Subcutaneous preadipocyte (primary cell): ENCODE results near the gene IGFL3. TPM values are rescaled to one million over a fixed set of nuclear protein-coding genes. Genes with fewer than 3 reads are reported as not detected.

Source experiments
- total RNA-seq: library from RNA; depleted of rRNA; stranded (reverse); fragments of >200 nt; gene quantifications from 2 replicates; pipeline ENCODE4 v1.2.3, GENCODE V29; 2012

The IGFL3 gene
- not detected in 2 replicates for total RNA-seq

DNA sequence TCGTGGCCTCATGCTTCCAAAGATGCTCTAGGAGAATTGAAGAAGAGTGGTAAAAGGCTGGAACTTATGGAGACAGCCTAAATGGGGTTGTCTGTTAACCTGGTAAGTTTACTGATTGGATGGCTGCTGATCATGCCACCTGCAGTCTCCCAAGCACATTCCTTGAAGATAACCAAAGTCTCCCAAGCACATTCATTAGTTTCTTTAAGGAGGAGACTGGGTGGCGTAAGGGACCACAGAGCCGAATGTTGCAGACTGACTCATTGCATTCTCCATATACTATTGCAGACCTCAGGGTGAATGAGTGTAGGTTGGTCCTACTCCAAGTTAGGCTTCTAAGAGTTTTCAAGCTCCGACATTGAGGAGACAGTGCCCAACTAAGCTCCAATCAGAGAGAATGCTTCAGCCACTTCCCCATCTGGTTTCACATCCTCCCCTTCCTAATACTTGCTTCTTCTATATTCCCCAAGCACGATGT, at the start of gene IGFL3:
TSS of gene IGFL3 (minus strand) at position 51 of the 478 bp plus-strand sequence. CDS start at position 12, 39 bp downstream.

DNA sequence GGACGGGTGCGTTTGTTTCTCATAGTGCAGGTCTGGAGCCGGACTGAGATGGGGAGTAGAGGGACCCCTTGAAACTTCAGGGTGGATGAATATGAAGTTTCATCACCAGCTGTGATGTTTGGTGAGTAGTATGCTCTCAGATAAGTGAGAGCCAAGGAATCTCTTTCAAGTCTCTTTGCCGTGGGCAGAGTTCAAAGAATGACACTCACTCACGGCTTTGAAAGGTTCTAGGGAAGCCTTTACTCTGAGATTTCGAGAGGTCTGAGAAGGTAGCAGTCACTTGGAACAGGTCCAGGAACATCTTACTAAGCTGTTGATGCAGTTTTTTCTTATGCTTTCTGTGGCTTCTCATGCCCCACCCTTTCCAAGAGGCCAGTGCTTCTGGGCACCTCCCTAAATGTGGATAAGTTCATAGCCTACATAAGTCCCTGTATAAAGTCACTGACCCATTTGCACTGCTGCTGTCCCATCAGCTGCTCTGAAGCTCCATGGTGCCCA, 23.4 kb upstream of the IGFL3 start, which contains the start of gene IGFL2:
TSS of gene IGFL2 (plus strand) at position 448 of the 498 bp plus-strand sequence. CDS start at position 489, 41 bp downstream.

Other genes with a start within 250 kb of the IGFL3 start
- 18.0 and 21.7 TPM in 2 replicates for gene IRF2BP1, start 238.5 kb downstream of the IGFL3 start, total RNA-seq
- 1.5 and 2.5 TPM in 2 replicates for gene MYPOP, start 222.1 kb downstream of the IGFL3 start, total RNA-seq
- gene NANOS2, start 209.9 kb downstream of the IGFL3 start, total RNA-seq, result not detected in 2 replicates
- gene NOVA2, start 150.8 kb downstream of the IGFL3 start, total RNA-seq, result 0.39 TPM in 1 of 2 replicates, not detected in the other
- 7.4 and 7.7 TPM in 2 replicates for gene CCDC61, start 129.2 kb downstream of the IGFL3 start, total RNA-seq
- gene PGLYRP1, start 101.6 kb downstream of the IGFL3 start, total RNA-seq, result not detected in 2 replicates
- not detected in 2 replicates for gene IGFL4, start 83.7 kb downstream of the IGFL3 start, total RNA-seq
- not detected in 2 replicates for gene IGFL2, start 23.6 kb upstream of the IGFL3 start, total RNA-seq
- gene IGFL1, start 105.1 kb upstream of the IGFL3 start, total RNA-seq, result not detected in 2 replicates
- 10.8 and 22.0 TPM in 2 replicates for gene HIF3A, start 172.4 kb upstream of the IGFL3 start, total RNA-seq
- 61.0 and 72.3 TPM in 2 replicates for gene PPP5C, start 222.4 kb upstream of the IGFL3 start, total RNA-seq